AG09319 (cell line): ENCODE results near the gene KLK7.

ENCODE experiments used
- DNase-seq: peaks from one replicate; pipeline ENCODE4 v3.0.0-alpha.2; 2010; ENCODE audit warnings: low read depth; ENCODE audit errors: extremely low read depth
- CTCF ChIP-seq: IDR thresholded peaks from 2 replicates; pipeline ENCODE4 v1.5.1; 2011; ENCODE audit warnings: low read depth, mild to moderate bottlenecking, inconsistent platforms, low read length, moderate library complexity

Gene KLK7

GRCh38 chr19:51002542-51003311, 19.0 kb upstream of the KLK7 start:
- TF ChIP-seq CTCF = no peak
- no peak for DNase-seq

- no peak for DNase-seq
These were observed 18.4 kb upstream of the KLK7 start for GRCh38 chr19:51002089-51002532.

GRCh38 chr19:51001515-51001914, 17.8 kb upstream of the KLK7 start, which contains the start of gene KLK8:
KLK8 (minus strand) TSS chr19:51001604; CDS start chr19:51001167, 437 bp downstream.
- DNase-seq = no peak
- no peak for TF ChIP-seq CTCF

More at GRCh38 chr19:51002089-51002532, 18.4 kb upstream of the KLK7 start:
- TF ChIP-seq CTCF = no peak

- DNase-seq = no peak
- TF ChIP-seq CTCF = no peak
These were observed 17.3 kb upstream of the KLK7 start for GRCh38 chr19:51000981-51001380.

- no peak for TF ChIP-seq CTCF
- no peak for DNase-seq
These were observed 16.7 kb upstream of the KLK7 start for GRCh38 chr19:51000426-51000825.

GRCh38 chr19:50998686-50999085, 15.0 kb upstream of the KLK7 start:
- no peak for TF ChIP-seq CTCF
- no peak for DNase-seq

- no peak for DNase-seq
- no peak for TF ChIP-seq CTCF
These were observed 14.3 kb upstream of the KLK7 start for GRCh38 chr19:50998061-50998460.
